SH-SY5Y (cell line): ENCODE data around the gene CNGA3.

Experiments
- GATA2 ChIP-seq: IDR thresholded peaks from 2 replicates; pipeline ENCODE4 v1.6.1; 2011; ENCODE audit warnings: mild to moderate bottlenecking, low read depth, low read length
- GATA3 ChIP-seq: IDR thresholded peaks from 2 replicates; pipeline ENCODE4 v1.6.1; 2011; ENCODE audit warnings: low read depth, mild to moderate bottlenecking, low read length, moderate library complexity

- TF ChIP-seq GATA2: no peak
- TF ChIP-seq GATA3: no peak
Measured at GRCh38 chr2:98393354-98393753, 47.1 kb downstream of the CNGA3 start.
